ENCODE measurements around the gene CLCNKA. TPM values are rescaled to one million over a fixed set of nuclear protein-coding genes. Genes with fewer than 3 reads are reported as not detected.
A peak's percentile ranks its signal among the peaks of the same experiment; 100 is the strongest.
"Not testable (repeated sequence)": the region's sequence is repeated elsewhere in the genome, so short reads cannot be mapped to it uniquely, and the experiment has no call there.

The CLCNKA gene
- total and polyA plus RNA-seq, 8 donors: 0.67 to 9.3 (median 1.4) TPM

DNA sequence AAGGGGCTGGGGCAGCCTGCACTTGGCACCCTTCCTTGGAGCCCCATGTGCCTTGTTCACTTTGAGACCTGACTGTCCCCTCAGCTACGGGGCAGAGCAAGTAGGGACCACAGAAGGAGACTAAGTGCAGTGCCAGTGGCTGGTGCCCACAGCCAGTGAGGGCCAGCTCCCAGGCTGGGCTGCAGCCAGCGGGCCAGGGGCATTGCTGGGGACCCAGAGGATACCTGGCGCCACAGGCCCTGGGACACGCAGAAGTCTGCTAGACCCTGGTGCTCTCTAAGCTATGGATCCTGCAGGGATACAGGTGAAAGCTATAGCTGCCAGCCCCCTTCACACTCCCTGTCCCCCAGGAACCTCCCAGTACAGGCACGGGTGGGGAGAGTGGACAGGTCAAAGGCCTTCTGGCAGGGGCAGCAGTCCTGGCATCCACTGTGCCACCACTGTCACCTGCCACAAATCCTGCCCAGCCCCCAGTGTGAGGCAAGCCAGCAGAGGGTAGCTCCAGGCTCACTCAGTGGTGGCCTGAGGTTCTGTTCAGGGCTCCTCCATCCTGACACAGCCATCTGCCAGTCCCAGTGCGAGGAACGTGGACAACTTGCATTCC lies 1.3 kb downstream of the CLCNKA start:
- intact Hi-C loops (cut with DNase I): no loop called here
- Histone ChIP-seq H3K27ac (no peak overlapping the region), H3K36me3 (no peaks in the 10 kb centered on the region), H3K4me3 (no peak overlapping the region), H3K27me3 (no peaks in the 10 kb centered on the region), H3K9me3 (no peaks in the 10 kb centered on the region), H3K4me1 (peaks cover 12 to 14% (median 13%) of the 10 kb centered on the region in 3 donors)
- no peak for FAIRE-seq
- WGBS, 2 donors: 80 to 82% methylated on average over 7 of the region's 7 CpGs
- ATAC-seq: no peak
- peak in 2 of 6 donors; percentile 10 to 73 for DNase-seq
- TF ChIP-seq, protein P1, sequence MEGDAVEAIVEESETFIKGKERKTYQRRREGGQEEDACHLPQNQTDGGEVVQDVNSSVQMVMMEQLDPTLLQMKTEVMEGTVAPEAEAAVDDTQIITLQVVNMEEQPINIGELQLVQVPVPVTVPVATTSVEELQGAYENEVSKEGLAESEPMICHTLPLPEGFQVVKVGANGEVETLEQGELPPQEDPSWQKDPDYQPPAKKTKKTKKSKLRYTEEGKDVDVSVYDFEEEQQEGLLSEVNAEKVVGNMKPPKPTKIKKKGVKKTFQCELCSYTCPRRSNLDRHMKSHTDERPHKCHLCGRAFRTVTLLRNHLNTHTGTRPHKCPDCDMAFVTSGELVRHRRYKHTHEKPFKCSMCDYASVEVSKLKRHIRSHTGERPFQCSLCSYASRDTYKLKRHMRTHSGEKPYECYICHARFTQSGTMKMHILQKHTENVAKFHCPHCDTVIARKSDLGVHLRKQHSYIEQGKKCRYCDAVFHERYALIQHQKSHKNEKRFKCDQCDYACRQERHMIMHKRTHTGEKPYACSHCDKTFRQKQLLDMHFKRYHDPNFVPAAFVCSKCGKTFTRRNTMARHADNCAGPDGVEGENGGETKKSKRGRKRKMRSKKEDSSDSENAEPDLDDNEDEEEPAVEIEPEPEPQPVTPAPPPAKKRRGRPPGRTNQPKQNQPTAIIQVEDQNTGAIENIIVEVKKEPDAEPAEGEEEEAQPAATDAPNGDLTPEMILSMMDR (IDR thresholded peaks at IDR 0.05): no peak

DNA sequence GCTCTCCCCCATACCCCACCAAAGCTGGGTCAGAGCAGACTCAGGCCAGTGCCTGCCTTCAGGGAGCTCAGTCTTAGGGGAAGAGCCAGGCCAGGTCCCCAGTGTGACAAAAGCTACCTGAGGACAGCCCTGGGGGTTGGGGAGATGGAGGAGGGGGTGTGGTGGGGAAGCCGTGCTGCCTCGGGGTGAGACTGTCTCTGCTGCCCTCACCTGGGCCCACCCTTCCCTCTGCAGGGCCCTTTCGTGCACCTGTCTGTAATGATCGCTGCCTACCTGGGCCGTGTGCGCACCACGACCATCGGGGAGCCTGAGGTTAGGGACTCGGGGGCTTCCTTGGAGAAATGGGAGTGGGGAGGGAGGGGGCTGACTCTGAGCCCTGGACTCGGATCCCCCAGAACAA lies 4.5 kb downstream of the CLCNKA start:
- intact Hi-C loops (cut with DNase I); ATAC-seq; FAIRE-seq: not testable (repeated sequence)

DNA sequence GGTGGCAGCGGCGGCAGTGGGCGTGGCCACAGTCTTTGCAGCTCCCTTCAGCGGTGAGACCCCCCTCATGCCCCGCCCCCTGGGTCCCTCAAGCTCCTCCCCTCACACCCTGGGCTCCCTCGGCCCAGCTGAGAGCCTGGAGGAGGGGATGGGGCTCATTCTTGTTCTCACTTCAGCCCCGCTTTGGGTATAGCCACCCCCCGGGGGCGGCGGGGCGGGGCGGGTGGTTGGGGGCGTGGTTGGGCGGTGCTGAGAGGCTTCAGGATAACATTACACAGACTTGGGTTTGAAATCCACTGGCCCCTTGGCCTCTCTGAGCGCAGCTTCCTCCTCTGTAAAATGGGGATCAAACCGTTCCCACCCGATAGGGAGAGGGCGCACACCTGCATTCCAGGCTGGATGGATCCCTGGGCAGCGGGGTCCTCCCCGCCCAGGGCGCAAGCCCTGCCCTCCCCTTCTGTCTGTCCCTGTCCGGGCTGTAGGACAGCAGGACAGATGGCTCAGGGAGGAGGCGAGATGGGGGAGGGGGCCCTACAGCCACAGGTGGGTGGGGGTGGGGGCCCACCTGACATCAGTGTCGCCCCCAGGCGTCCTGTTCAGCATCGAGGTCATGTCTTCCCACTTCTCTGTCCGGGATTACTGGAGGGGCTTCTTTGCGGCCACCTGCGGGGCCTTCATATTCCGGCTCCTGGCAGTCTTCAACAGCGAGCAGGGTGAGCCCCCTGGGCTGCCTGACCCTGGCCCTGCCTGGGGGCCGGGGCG lies 5.1 kb downstream of the CLCNKA start:
- Histone ChIP-seq H3K27ac (no peak overlapping the region), H3K27me3 (no peaks in the 10 kb centered on the region), H3K4me1 (peaks cover 3 to 8% (median 8%) of the 10 kb centered on the region in 3 donors), H3K36me3 (no peaks in the 10 kb centered on the region), H3K9me3 (no peaks in the 10 kb centered on the region), H3K4me3 (peak overlapping the region in 1 of 4 donors; percentile 25)
- peak; percentile 19 to 63 (median 39) for ATAC-seq
- 11 to 14% methylated on average over 22 to 30 of the region's 33 CpGs for WGBS, 2 donors
- FAIRE-seq: no peak
- intact Hi-C loops (cut with DNase I): no loop called here
- peak in 2 of 6 donors; percentile 27 to 55 for DNase-seq
- TF ChIP-seq, protein P1 (IDR thresholded peaks at IDR 0.05): no peak

More for the DNA sequence above, 4.5 kb downstream of the CLCNKA start:
- H3K9me3 ChIP-seq, H3K36me3 ChIP-seq, H3K27ac ChIP-seq, H3K27me3 ChIP-seq, H3K4me3 ChIP-seq: not testable (repeated sequence)
- 45 to 55% methylated on average over 8 to 9 of the region's 10 CpGs for WGBS, 2 donors
- peaks cover 9 to 14% (median 13%) of the 10 kb centered on the region in 3 donors for H3K4me1 ChIP-seq
- peak in 2 of 6 donors; percentile 42 to 43 for DNase-seq

DNA sequence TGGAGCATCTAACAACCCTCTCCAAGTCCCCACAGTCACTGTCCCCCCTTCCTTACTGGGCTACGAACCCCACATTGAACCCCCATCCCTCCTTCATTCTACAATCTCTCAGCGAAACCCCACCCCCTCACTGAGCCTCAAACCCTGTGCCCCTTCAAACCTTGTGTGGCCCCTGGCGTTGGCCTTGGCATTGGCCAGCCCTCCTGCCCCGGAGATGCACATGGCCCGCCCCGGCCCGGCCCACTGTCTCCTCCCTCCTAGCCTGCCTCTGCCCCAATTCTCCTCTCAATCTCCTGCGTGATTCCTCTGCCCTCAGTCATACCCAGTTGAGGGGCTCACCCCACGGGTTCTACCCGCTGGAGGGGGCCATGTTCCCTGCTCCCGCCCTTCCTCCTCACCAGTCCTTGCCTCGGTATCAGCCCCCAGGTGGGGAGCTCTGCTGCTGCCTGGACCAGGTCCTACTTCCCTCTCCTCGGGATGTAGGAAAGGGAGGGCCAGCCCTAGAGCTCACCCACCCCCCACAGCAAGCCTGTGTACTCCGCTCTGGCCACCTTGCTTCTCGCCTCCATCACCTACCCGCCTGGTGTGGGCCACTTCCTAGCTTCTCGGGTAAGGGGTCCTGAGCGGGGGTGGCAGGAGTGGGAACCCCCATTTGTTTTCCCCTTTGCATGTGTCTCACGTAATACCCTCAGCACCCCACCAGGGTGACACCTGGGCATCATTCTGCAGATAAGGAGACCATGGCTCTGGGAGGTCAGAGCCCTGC lies 6.6 kb downstream of the CLCNKA start:
- no peaks in the 10 kb centered on the region for H3K27me3 ChIP-seq
- FAIRE-seq (no peak), ATAC-seq (no peak), DNase-seq (peak in 1 of 6 donors; percentile 58)
- TF ChIP-seq, protein P1 (IDR thresholded peaks at IDR 0.05): no peak
- H3K4me1 ChIP-seq: peaks cover 0 to 7% (median 7%) of the 10 kb centered on the region in 3 donors
- no peaks in the 10 kb centered on the region for H3K9me3 ChIP-seq
- intact Hi-C loops (cut with DNase I): no loop called here
- H3K4me3 ChIP-seq: no peak overlapping the region
- no peak overlapping the region for H3K27ac ChIP-seq
- H3K36me3 ChIP-seq: no peaks in the 10 kb centered on the region
- 48 to 58% methylated on average over 15 to 19 of the region's 19 CpGs for WGBS, 2 donors

DNA sequence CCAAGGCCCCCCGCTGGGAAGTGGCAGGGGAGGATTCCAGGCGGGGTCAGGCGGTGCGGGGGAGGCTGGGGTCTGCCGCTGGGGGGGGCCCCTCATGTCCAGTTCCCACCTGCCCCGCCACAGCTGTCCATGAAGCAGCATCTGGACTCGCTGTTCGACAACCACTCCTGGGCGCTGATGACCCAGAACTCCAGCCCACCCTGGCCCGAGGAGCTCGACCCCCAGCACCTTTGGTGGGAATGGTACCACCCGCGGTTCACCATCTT lies 7.1 kb downstream of the CLCNKA start:
- H3K9me3 ChIP-seq; H3K4me1 ChIP-seq; ATAC-seq; H3K27me3 ChIP-seq; H3K36me3 ChIP-seq; H3K4me3 ChIP-seq; DNase-seq; H3K27ac ChIP-seq; intact Hi-C loops (cut with DNase I); FAIRE-seq: not testable (repeated sequence)
- 44 to 51% methylated on average over 4 to 13 of the region's 13 CpGs for WGBS, 2 donors
